Tibial nerve (tissue), 4 donors: ENCODE results near the gene WDR49. TPM values are rescaled to one million over a fixed set of nuclear protein-coding genes. Genes with fewer than 3 reads are reported as not detected.

Source experiments
- DNase-seq, 2 donors: peaks; one replicate each; pipeline ENCODE4 v3.0.0-alpha.2; 2019; ENCODE audit warnings: low spot score in 2 of 2
- H3K27ac ChIP-seq, 4 donors: fragments of 200-600 bp; sonication (generic) in 3 of 4; one replicate each; pipeline ENCODE4 v1.5.1; 2017 to 2019; ENCODE audit warnings: mild to moderate bottlenecking in 1 of 4
- H3K27me3 ChIP-seq, 2 donors: fragments of 200-600 bp; sonication (generic) in 1 of 2; one replicate each; pipeline versions ENCODE4 v1.5.1 to v1.6.0; 2017 to 2019
- H3K36me3 ChIP-seq, 3 donors: fragments of 200-600 bp; sonication (generic); one replicate each; pipeline ENCODE4 v1.5.1; 2018 to 2019
- H3K4me1 ChIP-seq, 4 donors: fragments of 200-600 bp; sonication (generic) in 3 of 4; one replicate each; pipeline ENCODE4 v1.5.1; 2017 to 2019
- H3K4me3 ChIP-seq, 4 donors: fragments of 200-600 bp; sonication (generic) in 3 of 4; one replicate each; pipeline ENCODE4 v1.5.1; 2017 to 2019; ENCODE audit warnings: mild to moderate bottlenecking in 1 of 4, moderate library complexity in 1 of 4
- H3K9me3 ChIP-seq, 4 donors: fragments of 200-600 bp; sonication (generic) in 3 of 4; one replicate each; pipeline ENCODE4 v1.5.1; 2017 to 2019
- EP300 ChIP-seq, 2 donors: sonication (generic); formaldehyde crosslinking; IDR thresholded peaks; one replicate each; pipeline ENCODE4 v1.6.1; 2017; ENCODE audit warnings: antibody characterized with exemption in 2 of 2, mild to moderate bottlenecking in 1 of 2
- POLR2A ChIP-seq, 2 donors: fragments of 450-650 bp; IDR thresholded peaks; one replicate each; pipeline ENCODE4 v1.6.1; 2017; ENCODE audit warnings: antibody characterized with exemption in 2 of 2, mild to moderate bottlenecking in 2 of 2, moderate library complexity in 2 of 2
- WGBS, 2 donors: methylation state at CpG; one replicate each; pipeline ENCODE4 v1.1.5; 2018; 5-methylcytosine and 5-hydroxymethylcytosine counted together
- total RNA-seq, 4 donors: library from RNA; depleted of rRNA; stranded (reverse); fragments of >200 nt; gene quantifications; one replicate each; pipeline ENCODE4 v1.1.0, GENCODE V29; 2016
- TF ChIP-seq, protein P1 (sequence below), 5 experiments: fragments of 200-600 bp in 3 of 5; fragments of 450-650 bp in 2 of 5; sonication (generic) in 3 of 5; IDR thresholded peaks; one replicate each; pipeline ENCODE4 v1.5.1; 2016 to 2019; ENCODE audit warnings: antibody characterized with exemption in 5 of 5, mild to moderate bottlenecking in 3 of 5, moderate library complexity in 2 of 5

Gene WDR49
- total RNA-seq, 4 donors from 2014 or later: 0.44 to 2.9 (median 1.3) TPM; not detected in 1

DNA sequence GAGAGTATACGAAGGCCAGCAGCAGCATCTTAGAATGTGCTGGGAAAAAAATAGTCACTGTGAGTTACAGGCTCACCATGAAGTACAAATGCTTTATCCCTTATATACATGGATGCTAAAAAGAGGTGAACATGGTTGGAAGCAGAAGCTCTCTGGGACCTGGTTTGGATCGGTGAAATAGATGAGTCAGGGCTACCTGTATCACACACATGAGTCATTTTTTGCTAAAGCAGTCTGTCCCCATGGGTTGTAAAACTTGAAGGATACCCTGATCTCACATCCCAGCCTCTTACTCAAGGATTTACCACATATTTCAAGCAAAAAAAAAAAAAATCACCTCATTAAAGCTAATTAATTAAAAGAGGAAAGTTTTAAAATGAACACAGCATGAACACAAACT is 173.0 kb downstream of the WDR49 start:
- TF ChIP-seq, protein P1, sequence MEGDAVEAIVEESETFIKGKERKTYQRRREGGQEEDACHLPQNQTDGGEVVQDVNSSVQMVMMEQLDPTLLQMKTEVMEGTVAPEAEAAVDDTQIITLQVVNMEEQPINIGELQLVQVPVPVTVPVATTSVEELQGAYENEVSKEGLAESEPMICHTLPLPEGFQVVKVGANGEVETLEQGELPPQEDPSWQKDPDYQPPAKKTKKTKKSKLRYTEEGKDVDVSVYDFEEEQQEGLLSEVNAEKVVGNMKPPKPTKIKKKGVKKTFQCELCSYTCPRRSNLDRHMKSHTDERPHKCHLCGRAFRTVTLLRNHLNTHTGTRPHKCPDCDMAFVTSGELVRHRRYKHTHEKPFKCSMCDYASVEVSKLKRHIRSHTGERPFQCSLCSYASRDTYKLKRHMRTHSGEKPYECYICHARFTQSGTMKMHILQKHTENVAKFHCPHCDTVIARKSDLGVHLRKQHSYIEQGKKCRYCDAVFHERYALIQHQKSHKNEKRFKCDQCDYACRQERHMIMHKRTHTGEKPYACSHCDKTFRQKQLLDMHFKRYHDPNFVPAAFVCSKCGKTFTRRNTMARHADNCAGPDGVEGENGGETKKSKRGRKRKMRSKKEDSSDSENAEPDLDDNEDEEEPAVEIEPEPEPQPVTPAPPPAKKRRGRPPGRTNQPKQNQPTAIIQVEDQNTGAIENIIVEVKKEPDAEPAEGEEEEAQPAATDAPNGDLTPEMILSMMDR (IDR thresholded peaks at IDR 0.05): no peak
- TF ChIP-seq POLR2A (IDR thresholded peaks at IDR 0.05) (no peak), EP300 (IDR thresholded peaks at IDR 0.05) (no peak)
- Histone ChIP-seq H3K27me3 (no peaks in the 10 kb centered on the region), H3K4me1 (no peaks in the 10 kb centered on the region), H3K27ac (no peak overlapping the region), H3K4me3 (no peak overlapping the region), H3K36me3 (no peaks in the 10 kb centered on the region), H3K9me3 (no peaks in the 10 kb centered on the region)
- WGBS, 2 donors: 87 to 90% methylated on average over 2 of the region's 2 CpGs
- DNase-seq: no peak

DNA sequence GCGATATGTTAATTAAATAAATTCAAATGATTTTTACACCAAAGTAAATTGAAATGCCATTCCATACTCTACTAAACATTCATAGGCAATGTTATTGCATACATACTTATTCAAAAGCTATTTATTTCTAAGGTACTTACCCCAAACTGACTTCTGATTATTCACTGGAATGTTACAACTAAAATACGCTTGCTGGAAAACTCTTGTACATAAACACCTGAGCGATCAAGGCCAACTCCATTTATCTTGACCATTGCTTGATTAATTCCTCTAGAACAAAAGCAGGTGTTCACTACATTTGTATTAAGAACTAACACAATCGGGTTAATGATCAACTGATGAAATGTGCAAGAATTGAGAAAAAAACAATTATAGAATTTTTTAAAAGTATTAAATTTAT is 179.9 kb downstream of the WDR49 start, which contains the start of gene SERPINI2:
SERPINI2 (minus strand) TSS at position 180 of the 400 bp plus-strand sequence. CDS start 2,208 bp downstream, outside the sequence.
- no peak for DNase-seq

DNA sequence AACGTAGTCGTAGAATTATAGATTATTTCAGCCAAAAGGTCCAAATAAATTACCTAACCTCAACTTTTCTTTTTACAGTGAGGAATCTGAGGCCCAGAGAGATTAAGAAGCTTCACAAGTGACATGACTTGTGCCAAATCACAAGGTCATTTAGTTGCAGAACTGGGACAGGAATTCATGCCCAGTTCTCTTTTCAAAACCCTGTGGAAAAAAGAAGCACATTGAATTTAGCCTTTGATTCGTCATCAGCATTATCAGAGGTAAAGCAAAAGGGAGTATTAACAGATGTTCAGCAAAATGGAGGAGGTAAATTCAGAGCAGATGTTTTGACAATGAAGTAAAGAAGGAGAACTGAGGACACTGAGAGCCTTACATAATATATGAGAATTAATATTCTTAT is 184.4 kb downstream of the WDR49 start:
- 57 to 59% methylated on average over 3 of the region's 3 CpGs for WGBS, 2 donors

More for the DNA sequence above, 179.9 kb downstream of the WDR49 start, which contains the start of gene SERPINI2:
- TF ChIP-seq, protein P1 (IDR thresholded peaks at IDR 0.05): no peak
- TF ChIP-seq EP300 (IDR thresholded peaks at IDR 0.05) (no peak), POLR2A (IDR thresholded peaks at IDR 0.05) (no peak)
- H3K9me3 ChIP-seq: no peaks in the 10 kb centered on the region
- H3K27ac ChIP-seq: no peak within 1 kb of the TSS
- H3K4me3 ChIP-seq: no peak within 1 kb of the TSS
- H3K4me1 ChIP-seq: no peaks in the 10 kb centered on the region
- H3K36me3 ChIP-seq: no peaks in the 10 kb centered on the region
- 77 to 86% methylated on average over 4 of the region's 4 CpGs for WGBS, 2 donors
- H3K27me3 ChIP-seq: no peaks in the 10 kb centered on the region

DNA sequence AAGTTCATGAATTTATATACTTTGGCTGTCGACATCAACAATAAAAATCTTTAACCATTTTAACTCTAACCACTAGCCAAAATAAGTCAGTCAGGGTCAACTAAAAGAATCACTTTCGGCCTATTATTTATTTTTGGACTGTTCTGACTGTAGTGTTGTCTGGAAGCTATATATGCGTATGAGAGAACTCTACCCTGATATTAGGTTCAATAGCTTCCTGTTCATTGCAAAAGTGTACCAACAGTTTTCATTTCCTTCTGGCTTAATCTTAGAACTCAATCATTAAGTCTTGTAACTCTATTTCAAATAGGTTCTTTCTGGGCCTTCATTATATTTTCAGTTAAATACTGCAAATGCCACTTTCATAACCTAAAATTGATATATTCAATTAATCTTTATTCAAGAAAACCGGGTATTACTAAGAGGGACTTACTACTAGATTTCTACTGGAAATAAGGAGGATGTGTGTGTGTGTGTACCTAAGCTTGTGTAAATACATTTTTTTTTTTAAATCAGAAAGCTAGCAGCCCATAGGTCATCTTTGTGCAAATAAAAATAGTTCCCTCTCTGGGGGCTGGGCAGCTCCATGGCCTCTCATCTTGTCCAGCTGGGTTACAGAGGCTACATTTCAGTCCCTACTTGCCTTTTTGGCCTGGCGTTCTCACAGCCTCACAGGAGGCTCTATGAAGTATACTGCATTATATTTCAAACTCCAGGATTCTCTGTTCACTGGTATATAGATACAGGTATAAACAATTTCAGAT is 185.7 kb downstream of the WDR49 start:
- no peak overlapping the region for H3K4me3 ChIP-seq
- H3K36me3 ChIP-seq: no peaks in the 10 kb centered on the region
- DNase-seq: no peak
- 73 to 83% methylated on average over 5 of the region's 5 CpGs for WGBS, 2 donors
- H3K4me1 ChIP-seq: no peaks in the 10 kb centered on the region
- H3K27ac ChIP-seq: no peak overlapping the region
- H3K9me3 ChIP-seq: no peaks in the 10 kb centered on the region
- H3K27me3 ChIP-seq: no peaks in the 10 kb centered on the region
- no peak for TF ChIP-seq POLR2A (IDR thresholded peaks at IDR 0.05)
- TF ChIP-seq EP300 (IDR thresholded peaks at IDR 0.05): no peak
- TF ChIP-seq, protein P1 (IDR thresholded peaks at IDR 0.05): no peak

More for the DNA sequence above, 184.4 kb downstream of the WDR49 start:
- Histone ChIP-seq H3K27me3 (no peaks in the 10 kb centered on the region), H3K4me3 (no peak overlapping the region), H3K9me3 (no peaks in the 10 kb centered on the region), H3K36me3 (no peaks in the 10 kb centered on the region), H3K27ac (no peak overlapping the region), H3K4me1 (no peaks in the 10 kb centered on the region)
- DNase-seq: no peak
- TF ChIP-seq, protein P1 (IDR thresholded peaks at IDR 0.05): no peak
- no peak for TF ChIP-seq POLR2A (IDR thresholded peaks at IDR 0.05)
- no peak for TF ChIP-seq EP300 (IDR thresholded peaks at IDR 0.05)

DNA sequence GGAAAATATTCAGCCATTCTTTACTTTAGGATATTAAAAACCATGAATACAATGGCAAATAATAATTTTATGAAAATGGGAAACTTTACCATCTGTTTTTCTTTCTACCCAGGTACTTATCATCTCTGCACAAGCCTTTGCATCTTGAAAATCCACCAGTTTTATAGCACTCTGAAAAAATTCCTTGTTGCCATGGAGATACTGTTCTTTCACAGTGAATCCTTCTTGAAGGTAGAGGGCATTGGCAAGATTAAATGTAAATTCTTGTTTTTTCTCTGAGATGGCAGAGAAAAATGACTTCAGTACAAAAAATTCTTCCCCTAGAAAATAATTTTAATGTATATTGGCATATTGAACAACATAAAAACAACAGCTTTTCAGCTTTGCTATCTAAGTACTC is 186.8 kb downstream of the WDR49 start:
- Histone ChIP-seq H3K9me3 (no peaks in the 10 kb centered on the region), H3K4me3 (no peak overlapping the region), H3K4me1 (no peaks in the 10 kb centered on the region), H3K27ac (no peak overlapping the region), H3K27me3 (no peaks in the 10 kb centered on the region), H3K36me3 (no peaks in the 10 kb centered on the region)
- TF ChIP-seq EP300 (IDR thresholded peaks at IDR 0.05): no peak
- TF ChIP-seq POLR2A (IDR thresholded peaks at IDR 0.05): no peak
- TF ChIP-seq, protein P1 (IDR thresholded peaks at IDR 0.05): no peak
- no peak for DNase-seq
